GM23338 (cell line): Measurements from ENCODE around the gene PCSK1. TPM values are rescaled to one million over a fixed set of nuclear protein-coding genes. Genes with fewer than 3 reads are reported as not detected.

Experiments
- ATAC-seq: fragments of 200-7000 bp; cut with Tn5 transposase; 3 replicates; pipeline ENCODE4 v1.9.1; 2020
- DNase-seq: peaks from one replicate; pipeline ENCODE4 v3.0.0-alpha.2; 2015; ENCODE audit warnings: low spot score
- H2AFZ ChIP-seq: fragments of 200-600 bp; sonication (generic); 2 replicates; pipeline ENCODE4 v1.8.0; 2016; ENCODE audit warnings: antibody characterized with exemption, mild to moderate bottlenecking, moderate library complexity
- H3F3A ChIP-seq: fragments of 200-600 bp; sonication (generic); replicated peaks from 2 replicates; pipeline ENCODE4 v1.8.0; 2017; ENCODE audit warnings: antibody characterized with exemption, mixed run types, low read depth
- H3K27ac ChIP-seq: fragments of 200-600 bp; sonication (generic); 2 replicates; pipeline ENCODE4 v1.6.1; 2016; ENCODE audit warnings: low read depth
- H3K27me3 ChIP-seq: fragments of 200-600 bp; sonication (generic); 2 replicates; pipeline ENCODE4 v1.8.0; 2016; ENCODE audit warnings: mild to moderate bottlenecking, mixed run types, moderate library complexity; ENCODE audit not compliant: insufficient read depth
- H3K36me3 ChIP-seq: fragments of 200-600 bp; sonication (generic); 2 replicates; pipeline ENCODE4 v1.8.0; 2016; ENCODE audit warnings: mild to moderate bottlenecking; ENCODE audit not compliant: insufficient read depth
- H3K4me1 ChIP-seq: fragments of 200-600 bp; sonication (generic); 2 replicates; pipeline ENCODE4 v1.8.0; 2016; ENCODE audit warnings: mild to moderate bottlenecking, moderate library complexity; ENCODE audit not compliant: insufficient read depth
- H3K4me2 ChIP-seq: fragments of 200-600 bp; sonication (generic); 2 replicates; pipeline ENCODE4 v1.7.1; 2017; ENCODE audit warnings: mixed run types
- H3K4me3 ChIP-seq: fragments of 200-600 bp; sonication (generic); 2 replicates; pipeline ENCODE4 v1.6.1; 2016; ENCODE audit warnings: mixed run types
- H3K79me2 ChIP-seq: fragments of 200-600 bp; sonication (generic); replicated peaks from 2 replicates; pipeline ENCODE4 v1.8.0; 2017; ENCODE audit warnings: mild to moderate bottlenecking; ENCODE audit not compliant: insufficient read depth
- H3K9me2 ChIP-seq: fragments of 200-600 bp; sonication (generic); 2 replicates; pipeline ENCODE4 v1.8.0; 2017; ENCODE audit not compliant: insufficient read depth
- H4K20me1 ChIP-seq: fragments of 200-600 bp; sonication (generic); replicated peaks from 2 replicates; pipeline ENCODE4 v1.8.0; 2017; ENCODE audit warnings: mild to moderate bottlenecking; ENCODE audit not compliant: insufficient read depth
- H3K27ac Mint-ChIP-seq: 2 replicates; pipeline ENCODE4 v1.8.0; 2020; ENCODE audit warnings: inconsistent platforms, mild to moderate bottlenecking, moderate library complexity, mixed read lengths
- H3K27me3 Mint-ChIP-seq: 3 replicates; pipeline ENCODE4 v1.8.0; 2022; ENCODE audit warnings: low read depth, mild to moderate bottlenecking, moderate library complexity, mixed read lengths, inconsistent platforms; ENCODE audit not compliant: insufficient read depth, poor library complexity
- H3K36me3 Mint-ChIP-seq: 3 replicates; pipeline ENCODE4 v1.8.0; 2021; ENCODE audit warnings: low read depth, mild to moderate bottlenecking, inconsistent platforms, moderate library complexity, mixed read lengths
- H3K4me1 Mint-ChIP-seq: 3 replicates; pipeline ENCODE4 v1.8.0; 2020; ENCODE audit warnings: mild to moderate bottlenecking, inconsistent platforms, mixed read lengths
- H3K4me3 Mint-ChIP-seq: 3 replicates; pipeline ENCODE4 v1.8.0; 2021; ENCODE audit warnings: moderate library complexity, mild to moderate bottlenecking, inconsistent platforms, mixed read lengths
- H3K9me3 Mint-ChIP-seq: 3 replicates; pipeline ENCODE4 v1.8.0; 2020; ENCODE audit warnings: moderate library complexity, mild to moderate bottlenecking, inconsistent platforms, mixed read lengths
- CREB1 ChIP-seq: fragments of 250-450 bp; sonication (Bioruptor Pico); IDR thresholded peaks from 2 replicates; pipeline ENCODE4 v1.5.0; 2020; ENCODE audit warnings: low read depth, mild to moderate bottlenecking, moderate library complexity
- CTCF ChIP-seq, 2 experiments: fragments of 200-600 bp in 1 of 2; sonication (generic) in 1 of 2; conservative IDR thresholded peaks; 2 replicates each; pipeline versions ENCODE4 v1.5.1 to v1.6.1; 2016 to 2017; ENCODE audit warnings: antibody characterized with exemption in 2 of 2, low read depth in 2 of 2, mild to moderate bottlenecking in 2 of 2, moderate library complexity in 1 of 2
- EZH2 ChIP-seq: fragments of 200-600 bp; sonication (generic); IDR thresholded peaks from one replicate; pipeline ENCODE4 v1.8.0; 2017; ENCODE audit warnings: antibody characterized with exemption, mild to moderate bottlenecking, low read depth; ENCODE audit not compliant: unreplicated experiment
- EZH2phosphoT487 ChIP-seq: fragments of 200-600 bp; sonication (generic); IDR thresholded peaks from one replicate; pipeline ENCODE4 v1.8.1; 2018; ENCODE audit warnings: antibody characterized with exemption; ENCODE audit not compliant: unreplicated experiment
- JUNB ChIP-seq: IDR thresholded peaks from one replicate; pipeline ENCODE4 v1.6.1; 2016; ENCODE audit warnings: antibody characterized with exemption; ENCODE audit not compliant: unreplicated experiment
- NANOG ChIP-seq: IDR thresholded peaks from 2 replicates; pipeline ENCODE4 v1.6.1; 2016; ENCODE audit warnings: antibody characterized with exemption, borderline replicate concordance
- POLR2AphosphoS5 ChIP-seq: IDR thresholded peaks from 2 replicates; pipeline ENCODE4 v1.6.1; 2016; ENCODE audit warnings: antibody characterized with exemption, low read depth
- STAT1 ChIP-seq: IDR thresholded peaks from one replicate; pipeline ENCODE4 v1.6.1; 2016; ENCODE audit warnings: antibody characterized with exemption; ENCODE audit not compliant: unreplicated experiment
- ZNF114 ChIP-seq: fragments of 250-450 bp; sonication (Bioruptor Pico); IDR thresholded peaks from 2 replicates; pipeline ENCODE4 v1.5.0; 2020; ENCODE audit warnings: mild to moderate bottlenecking, moderate library complexity
- ZNF331 ChIP-seq: fragments of 250-450 bp; sonication (Bioruptor Pico); IDR thresholded peaks from 2 replicates; pipeline ENCODE4 v1.5.0; 2020; ENCODE audit warnings: low read depth, mild to moderate bottlenecking, moderate library complexity
- polyA plus RNA-seq: library from polyadenylated mRNA; unstranded; fragments of >200 nt; fragmentation: Nextera tagmentation; extraction: Ambion mirVana; gene quantifications from 2 replicates; pipeline ENCODE4 v1.2.1, GENCODE V29; 2016
- total RNA-seq: library from RNA; depleted of rRNA; stranded (reverse); fragments of >200 nt; shearing (Covaris generic); gene quantifications from 2 replicates; pipeline ENCODE4 v1.2.3, GENCODE V29; 2014
- TF ChIP-seq, protein P1 (sequence below): IDR thresholded peaks from 2 replicates; pipeline ENCODE4 v1.6.1; 2016; ENCODE audit warnings: antibody characterized with exemption
- TF ChIP-seq, protein P2 (sequence below): fragments of 250-450 bp; sonication (Bioruptor Pico); IDR thresholded peaks from 2 replicates; pipeline ENCODE4 v1.5.0; 2020; ENCODE audit warnings: mild to moderate bottlenecking, moderate library complexity
- TF ChIP-seq, protein P3 (sequence below): IDR thresholded peaks from one replicate; pipeline ENCODE4 v1.6.1; 2018; ENCODE audit warnings: antibody characterized with exemption; ENCODE audit not compliant: unreplicated experiment

Gene PCSK1
- total and polyA plus RNA-seq, 2 experiments from 2014 or later, result 2.3 to 2.7 TPM

DNA sequence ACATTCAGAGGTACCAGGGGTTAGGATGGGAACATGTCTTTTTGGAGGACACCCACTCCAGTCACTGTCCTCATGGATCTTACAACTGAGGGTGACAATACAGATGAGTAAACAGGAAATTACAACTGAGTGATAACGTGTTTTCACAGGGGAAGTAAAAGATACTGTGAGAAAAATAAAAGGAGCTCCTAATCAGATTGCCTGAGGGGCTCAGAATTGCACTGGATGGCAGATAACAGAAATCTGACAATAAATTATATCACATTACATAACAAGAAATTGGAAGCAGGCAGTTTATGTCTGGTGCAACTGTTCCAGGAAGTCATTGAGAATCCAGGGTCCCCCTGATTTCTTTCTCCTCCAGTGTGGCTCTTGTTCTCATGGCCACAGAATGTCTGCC, 40.1 kb upstream of the PCSK1 start:
- no peaks in the 10 kb centered on the region for H3K79me2 ChIP-seq
- TF ChIP-seq, protein P1, sequence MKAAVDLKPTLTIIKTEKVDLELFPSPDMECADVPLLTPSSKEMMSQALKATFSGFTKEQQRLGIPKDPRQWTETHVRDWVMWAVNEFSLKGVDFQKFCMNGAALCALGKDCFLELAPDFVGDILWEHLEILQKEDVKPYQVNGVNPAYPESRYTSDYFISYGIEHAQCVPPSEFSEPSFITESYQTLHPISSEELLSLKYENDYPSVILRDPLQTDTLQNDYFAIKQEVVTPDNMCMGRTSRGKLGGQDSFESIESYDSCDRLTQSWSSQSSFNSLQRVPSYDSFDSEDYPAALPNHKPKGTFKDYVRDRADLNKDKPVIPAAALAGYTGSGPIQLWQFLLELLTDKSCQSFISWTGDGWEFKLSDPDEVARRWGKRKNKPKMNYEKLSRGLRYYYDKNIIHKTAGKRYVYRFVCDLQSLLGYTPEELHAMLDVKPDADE, result no peak
- TF ChIP-seq CREB1 (CRISPR knock-in tag) (no peak), NANOG (no peak), ZNF331 (CRISPR knock-in tag) (no peak), EZH2 (no peak), EZH2phosphoT487 (no peak), CTCF (conservative IDR thresholded peaks at IDR 0.05; ENCODE audit: low read depth in 2 of 2) (no peak), POLR2AphosphoS5 (no peak), ZNF114 (CRISPR knock-in tag) (no peak), STAT1 (no peak), JUNB (no peak)
- TF ChIP-seq, protein P2, sequence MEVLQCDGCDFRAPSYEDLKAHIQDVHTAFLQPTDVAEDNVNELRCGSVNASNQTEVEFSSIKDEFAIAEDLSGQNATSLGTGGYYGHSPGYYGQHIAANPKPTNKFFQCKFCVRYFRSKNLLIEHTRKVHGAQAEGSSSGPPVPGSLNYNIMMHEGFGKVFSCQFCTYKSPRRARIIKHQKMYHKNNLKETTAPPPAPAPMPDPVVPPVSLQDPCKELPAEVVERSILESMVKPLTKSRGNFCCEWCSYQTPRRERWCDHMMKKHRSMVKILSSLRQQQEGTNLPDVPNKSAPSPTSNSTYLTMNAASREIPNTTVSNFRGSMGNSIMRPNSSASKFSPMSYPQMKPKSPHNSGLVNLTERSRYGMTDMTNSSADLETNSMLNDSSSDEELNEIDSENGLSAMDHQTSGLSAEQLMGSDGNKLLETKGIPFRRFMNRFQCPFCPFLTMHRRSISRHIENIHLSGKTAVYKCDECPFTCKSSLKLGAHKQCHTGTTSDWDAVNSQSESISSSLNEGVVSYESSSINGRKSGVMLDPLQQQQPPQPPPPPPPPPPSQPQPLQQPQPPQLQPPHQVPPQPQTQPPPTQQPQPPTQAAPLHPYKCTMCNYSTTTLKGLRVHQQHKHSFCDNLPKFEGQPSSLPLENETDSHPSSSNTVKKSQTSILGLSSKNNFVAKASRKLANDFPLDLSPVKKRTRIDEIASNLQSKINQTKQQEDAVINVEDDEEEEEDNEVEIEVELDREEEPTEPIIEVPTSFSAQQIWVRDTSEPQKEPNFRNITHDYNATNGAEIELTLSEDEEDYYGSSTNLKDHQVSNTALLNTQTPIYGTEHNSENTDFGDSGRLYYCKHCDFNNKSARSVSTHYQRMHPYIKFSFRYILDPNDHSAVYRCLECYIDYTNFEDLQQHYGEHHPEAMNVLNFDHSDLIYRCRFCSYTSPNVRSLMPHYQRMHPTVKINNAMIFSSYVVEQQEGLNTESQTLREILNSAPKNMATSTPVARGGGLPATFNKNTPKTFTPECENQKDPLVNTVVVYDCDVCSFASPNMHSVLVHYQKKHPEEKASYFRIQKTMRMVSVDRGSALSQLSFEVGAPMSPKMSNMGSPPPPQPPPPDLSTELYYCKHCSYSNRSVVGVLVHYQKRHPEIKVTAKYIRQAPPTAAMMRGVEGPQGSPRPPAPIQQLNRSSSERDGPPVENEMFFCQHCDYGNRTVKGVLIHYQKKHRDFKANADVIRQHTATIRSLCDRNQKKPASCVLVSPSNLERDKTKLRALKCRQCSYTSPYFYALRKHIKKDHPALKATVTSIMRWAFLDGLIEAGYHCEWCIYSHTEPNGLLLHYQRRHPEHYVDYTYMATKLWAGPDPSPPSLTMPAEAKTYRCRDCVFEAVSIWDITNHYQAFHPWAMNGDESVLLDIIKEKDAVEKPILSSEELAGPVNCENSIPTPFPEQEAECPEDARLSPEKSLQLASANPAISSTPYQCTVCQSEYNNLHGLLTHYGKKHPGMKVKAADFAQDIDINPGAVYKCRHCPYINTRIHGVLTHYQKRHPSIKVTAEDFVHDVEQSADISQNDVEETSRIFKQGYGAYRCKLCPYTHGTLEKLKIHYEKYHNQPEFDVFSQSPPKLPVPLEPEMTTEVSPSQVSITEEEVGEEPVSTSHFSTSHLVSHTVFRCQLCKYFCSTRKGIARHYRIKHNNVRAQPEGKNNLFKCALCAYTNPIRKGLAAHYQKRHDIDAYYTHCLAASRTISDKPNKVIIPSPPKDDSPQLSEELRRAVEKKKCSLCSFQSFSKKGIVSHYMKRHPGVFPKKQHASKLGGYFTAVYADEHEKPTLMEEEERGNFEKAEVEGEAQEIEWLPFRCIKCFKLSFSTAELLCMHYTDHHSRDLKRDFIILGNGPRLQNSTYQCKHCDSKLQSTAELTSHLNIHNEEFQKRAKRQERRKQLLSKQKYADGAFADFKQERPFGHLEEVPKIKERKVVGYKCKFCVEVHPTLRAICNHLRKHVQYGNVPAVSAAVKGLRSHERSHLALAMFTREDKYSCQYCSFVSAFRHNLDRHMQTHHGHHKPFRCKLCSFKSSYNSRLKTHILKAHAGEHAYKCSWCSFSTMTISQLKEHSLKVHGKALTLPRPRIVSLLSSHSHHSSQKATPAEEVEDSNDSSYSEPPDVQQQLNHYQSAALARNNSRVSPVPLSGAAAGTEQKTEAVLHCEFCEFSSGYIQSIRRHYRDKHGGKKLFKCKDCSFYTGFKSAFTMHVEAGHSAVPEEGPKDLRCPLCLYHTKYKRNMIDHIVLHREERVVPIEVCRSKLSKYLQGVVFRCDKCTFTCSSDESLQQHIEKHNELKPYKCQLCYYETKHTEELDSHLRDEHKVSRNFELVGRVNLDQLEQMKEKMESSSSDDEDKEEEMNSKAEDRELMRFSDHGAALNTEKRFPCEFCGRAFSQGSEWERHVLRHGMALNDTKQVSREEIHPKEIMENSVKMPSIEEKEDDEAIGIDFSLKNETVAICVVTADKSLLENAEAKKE (CRISPR knock-in tag), result no peak
- TF ChIP-seq, protein P3, sequence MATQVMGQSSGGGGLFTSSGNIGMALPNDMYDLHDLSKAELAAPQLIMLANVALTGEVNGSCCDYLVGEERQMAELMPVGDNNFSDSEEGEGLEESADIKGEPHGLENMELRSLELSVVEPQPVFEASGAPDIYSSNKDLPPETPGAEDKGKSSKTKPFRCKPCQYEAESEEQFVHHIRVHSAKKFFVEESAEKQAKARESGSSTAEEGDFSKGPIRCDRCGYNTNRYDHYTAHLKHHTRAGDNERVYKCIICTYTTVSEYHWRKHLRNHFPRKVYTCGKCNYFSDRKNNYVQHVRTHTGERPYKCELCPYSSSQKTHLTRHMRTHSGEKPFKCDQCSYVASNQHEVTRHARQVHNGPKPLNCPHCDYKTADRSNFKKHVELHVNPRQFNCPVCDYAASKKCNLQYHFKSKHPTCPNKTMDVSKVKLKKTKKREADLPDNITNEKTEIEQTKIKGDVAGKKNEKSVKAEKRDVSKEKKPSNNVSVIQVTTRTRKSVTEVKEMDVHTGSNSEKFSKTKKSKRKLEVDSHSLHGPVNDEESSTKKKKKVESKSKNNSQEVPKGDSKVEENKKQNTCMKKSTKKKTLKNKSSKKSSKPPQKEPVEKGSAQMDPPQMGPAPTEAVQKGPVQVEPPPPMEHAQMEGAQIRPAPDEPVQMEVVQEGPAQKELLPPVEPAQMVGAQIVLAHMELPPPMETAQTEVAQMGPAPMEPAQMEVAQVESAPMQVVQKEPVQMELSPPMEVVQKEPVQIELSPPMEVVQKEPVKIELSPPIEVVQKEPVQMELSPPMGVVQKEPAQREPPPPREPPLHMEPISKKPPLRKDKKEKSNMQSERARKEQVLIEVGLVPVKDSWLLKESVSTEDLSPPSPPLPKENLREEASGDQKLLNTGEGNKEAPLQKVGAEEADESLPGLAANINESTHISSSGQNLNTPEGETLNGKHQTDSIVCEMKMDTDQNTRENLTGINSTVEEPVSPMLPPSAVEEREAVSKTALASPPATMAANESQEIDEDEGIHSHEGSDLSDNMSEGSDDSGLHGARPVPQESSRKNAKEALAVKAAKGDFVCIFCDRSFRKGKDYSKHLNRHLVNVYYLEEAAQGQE, result no peak
- Mint-ChIP-seq H3K27ac (no peak overlapping the region), H3K9me3 (no peaks in the 10 kb centered on the region), H3K4me3 (no peak overlapping the region), H3K27me3 (no peaks in the 10 kb centered on the region), H3K4me1 (peaks cover 20% of the 10 kb centered on the region), H3K36me3 (no peaks in the 10 kb centered on the region)
- no peaks in the 10 kb centered on the region for H4K20me1 ChIP-seq
- no peak overlapping the region for H3K4me2 ChIP-seq
- ATAC-seq (no peak), DNase-seq (no peak)
- no peak overlapping the region; the same call in 1 of the 2 replicates for H2AFZ ChIP-seq
- no peaks in the 10 kb centered on the region for H3K27me3 ChIP-seq
- H3K4me3 ChIP-seq, result no peak overlapping the region
- H3F3A ChIP-seq, result no peaks in the 10 kb centered on the region
- no peaks in the 10 kb centered on the region for H3K36me3 ChIP-seq
- no peak overlapping the region for H3K27ac ChIP-seq
- no peaks in the 10 kb centered on the region for H3K9me2 ChIP-seq
- H3K4me1 ChIP-seq, result peaks cover 18% of the 10 kb centered on the region
